Heart right ventricle (tissue), 16 donors: ENCODE data around the gene ITFG1. TPM values are rescaled to one million over a fixed set of nuclear protein-coding genes. Genes with fewer than 3 reads are reported as not detected.

Source experiments
- ATAC-seq, 8 donors: fragments of 200-7000 bp; cut with Tn5 transposase; one replicate each; pipeline ENCODE4 v1.9.1; 2020; ENCODE audit warnings: mild to moderate bottlenecking in 8 of 8, moderate library complexity in 8 of 8, moderate number of reproducible peaks in 1 of 8
- DNase-seq, 2 donors: peaks; one replicate each; pipeline ENCODE4 v3.0.0-alpha.2; 2020
- H3K27ac ChIP-seq, 10 donors: fragments of 200-600 bp; sonication (generic) in 2 of 10; one replicate each; pipeline versions ENCODE4 v1.5.0 to v1.8.0; 2020 to 2022; ENCODE audit warnings: mild to moderate bottlenecking in 3 of 10
- H3K27me3 ChIP-seq, 7 donors: fragments of 200-600 bp; one replicate each; pipeline ENCODE4 v1.8.0; 2021 to 2022; ENCODE audit warnings: mild to moderate bottlenecking in 2 of 7
- H3K36me3 ChIP-seq, 9 donors: fragments of 200-600 bp; sonication (generic) in 1 of 9; one replicate each; pipeline versions ENCODE4 v1.5.0 to v1.8.0; 2020 to 2022; ENCODE audit warnings: mild to moderate bottlenecking in 2 of 9
- H3K4me1 ChIP-seq, 9 donors: fragments of 200-600 bp; sonication (generic) in 1 of 9; one replicate each; pipeline versions ENCODE4 v1.5.0 to v1.8.0; 2020 to 2022; ENCODE audit warnings: mild to moderate bottlenecking in 4 of 9
- H3K4me3 ChIP-seq, 10 donors: fragments of 200-600 bp; sonication (generic) in 2 of 10; one replicate each; pipeline versions ENCODE4 v1.5.0 to v1.8.0; 2020 to 2022; ENCODE audit warnings: mild to moderate bottlenecking in 7 of 10, moderate library complexity in 2 of 10
- H3K9me3 ChIP-seq, 11 donors: fragments of 200-600 bp in 10 of 11; sonication (generic) in 2 of 11; one replicate each; pipeline versions ENCODE4 v1.5.0 to v1.8.0; 2013 to 2022; ENCODE audit warnings: mild to moderate bottlenecking in 2 of 11, control low read depth in 1 of 11, moderate library complexity in 1 of 11
- CTCF ChIP-seq, 9 donors: fragments of 200-600 bp; sonication (generic) in 2 of 9; IDR thresholded peaks; one replicate each; pipeline versions ENCODE4 v1.5.0 to v1.8.0; 2021 to 2022; ENCODE audit warnings: antibody characterized with exemption in 9 of 9, mild to moderate bottlenecking in 5 of 9, moderate library complexity in 1 of 9
- WGBS, 2 donors: extraction: QIAGEN DNeasy Blood & Tissue Kit; methylation state at CpG; one replicate each; pipeline ENCODE4 v1.1.7; 2013; ENCODE audit warnings: inconsistent platforms in 1 of 2; 5-methylcytosine and 5-hydroxymethylcytosine counted together
- intact Hi-C, 10 donors: fragments of 100-400 bp; cut with DNase I; formaldehyde crosslinking; loops; one replicate each; pipeline versions ENCODE4 v1.11.1 to v1.14.2; 2022
- polyA plus RNA-seq, 2 donors: library from polyadenylated mRNA; stranded (reverse); fragments of 200-250 nt; gene quantifications; one replicate each; pipeline ENCODE4 v1.2.3, GENCODE V29; 2013
- total RNA-seq, 10 donors: library from RNA; stranded (reverse); fragmentation: NEBNext Ultra II Directional in 3 of 10; extraction: Animal tissue kit (Norgen Biotek cat#: 25700) in 3 of 10; gene quantifications; one replicate each; pipeline versions ENCODE4 v1.2.1 to v1.2.4, GENCODE V29; 2021 to 2023
- donor health status: Arrhythmogenic right ventricular cardiomyopathy.
- donor health status: ischemic (EF 13 %, LVEDD 7.1; RV severe dilation, severe dysfunction).
- donor health status: healthy with polysubstance abuse.
- donor health status: DM: no; HTN: yes; CAD: no.
- donor health status: DM: no; HTN: no; CAD: no.
- donor health status: ischemic (EF 25% LVEDD 6.9; RV normal size, moderate dysfunction).
- donor health status: ischemic (EF 25% LVEDD 5.7; RV mildly dilated, moderate dysfunction).
- donor health status: healthy.
- donor health status: DM: yes; HTN: yes; CAD: no.
- donor health status: Ischemic cardiomyopathy.
- donor health status: ischemic (EF 35%, LVEDD 5.7; RV mildly dilated, moderate dysfunction).
- donor health status: nonischemic (EF 11% LVEDD 7.7; RV severe dilation, severe dysfunction).
- donor health status: DM: yes; HTN: yes; CAD: no.
- donor health status: PGD.
- donor health status: ischemic (EF 29% LVEDD 5.4; RV normal size, mild dysfunction).
- donor health status: nonischemic (EF 23%, LVEDD 6.1; RV moderate dilation, normal function).

ITFG1 gene
- total and polyA plus RNA-seq, 12 donors = 10.1 to 94.5 (median 72.3) TPM

DNA sequence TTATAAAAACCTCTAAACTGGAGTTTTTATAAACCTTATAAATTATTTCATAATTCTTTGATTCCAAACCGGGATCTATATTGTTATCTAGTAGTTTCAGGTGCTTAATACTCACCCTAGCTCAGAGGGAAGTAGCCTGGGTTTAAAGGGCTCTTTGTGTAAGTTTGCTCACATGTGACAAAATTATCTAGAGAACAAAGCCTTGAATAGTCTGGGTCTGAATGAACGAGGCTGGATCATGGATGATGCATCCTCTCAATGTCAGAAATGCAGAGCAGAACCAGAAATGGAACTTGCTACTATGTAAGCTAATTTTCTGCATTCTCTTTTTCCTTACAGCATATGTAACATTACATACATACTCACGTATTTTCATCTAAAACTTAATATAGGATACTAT is 213.2 kb downstream of the ITFG1 start:
- no peak for DNase-seq
- no peak for ATAC-seq
- no peaks in the 10 kb centered on the region for H3K4me1 ChIP-seq
- TF ChIP-seq CTCF (IDR thresholded peaks at IDR 0.05) = no peak
- no peaks in the 10 kb centered on the region for H3K9me3 ChIP-seq
- H3K4me3 ChIP-seq = no peak overlapping the region
- no peaks in the 10 kb centered on the region for H3K27me3 ChIP-seq
- intact Hi-C loops = no loop called here
- no peak overlapping the region for H3K27ac ChIP-seq
- WGBS, 2 donors = 82 to 86% methylated on average over 3 of the region's 3 CpGs
- peaks cover 0 to 8% (median 0%) of the 10 kb centered on the region in 9 donors for H3K36me3 ChIP-seq

DNA sequence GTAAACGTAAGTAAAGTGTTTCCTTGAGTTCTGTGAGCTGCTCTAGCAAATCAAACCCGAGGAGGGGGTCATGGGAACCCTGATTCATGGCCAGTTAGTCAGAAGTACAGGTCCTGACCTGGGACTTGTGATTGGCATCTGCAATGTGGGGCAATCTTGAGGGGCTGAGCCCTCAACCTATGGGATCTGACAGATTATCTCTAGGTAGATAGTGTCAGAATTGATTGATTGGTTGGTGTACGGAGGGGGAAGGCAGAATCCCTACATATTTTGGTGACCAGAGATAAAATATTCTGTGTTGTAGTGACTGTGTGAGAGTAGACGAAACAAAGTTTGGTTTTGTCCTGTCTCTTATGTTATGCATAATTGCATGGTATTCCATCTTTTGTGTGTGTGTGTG is 216.7 kb downstream of the ITFG1 start:
- WGBS, 2 donors = 90 to 92% methylated on average over 4 of the region's 4 CpGs
- Histone ChIP-seq H3K9me3 (no peaks in the 10 kb centered on the region), H3K27ac (no peak overlapping the region), H3K4me1 (no peaks in the 10 kb centered on the region), H3K4me3 (no peak overlapping the region), H3K27me3 (no peaks in the 10 kb centered on the region), H3K36me3 (peaks cover 0 to 8% (median 0%) of the 10 kb centered on the region in 9 donors)
- TF ChIP-seq CTCF (IDR thresholded peaks at IDR 0.05) = no peak
- intact Hi-C loops = no loop called here
- DNase-seq (no peak), ATAC-seq (no peak)

- DNase-seq = no peak
- no peaks in the 10 kb centered on the region for H3K27me3 ChIP-seq
- no peak overlapping the region for H3K4me3 ChIP-seq
- intact Hi-C loops = no loop called here
- H3K36me3 ChIP-seq = peaks cover 0 to 19% (median 0%) of the 10 kb centered on the region in 9 donors
- no peak for TF ChIP-seq CTCF (IDR thresholded peaks at IDR 0.05)
- H3K27ac ChIP-seq = no peak overlapping the region
- H3K9me3 ChIP-seq = no peaks in the 10 kb centered on the region
- H3K4me1 ChIP-seq = no peaks in the 10 kb centered on the region
- ATAC-seq = no peak
Measured at GRCh38 chr16:47241061-47241460, 219.8 kb downstream of the ITFG1 start.

GRCh38 chr16:47236716-47237115 is 224.1 kb downstream of the ITFG1 start:
- intact Hi-C loops = no loop called here
- no peaks in the 10 kb centered on the region for H3K9me3 ChIP-seq
- ATAC-seq (no peak), DNase-seq (no peak)
- no peak overlapping the region for H3K27ac ChIP-seq
- whole genome bisulfite sequencing, 2 donors = 80 to 83% methylated on average over 6 of the region's 6 CpGs
- no peak overlapping the region for H3K4me3 ChIP-seq
- no peaks in the 10 kb centered on the region for H3K27me3 ChIP-seq
- TF ChIP-seq CTCF (IDR thresholded peaks at IDR 0.05) = no peak
- peaks cover 0 to 34% (median 0%) of the 10 kb centered on the region in 9 donors for H3K36me3 ChIP-seq
- no peaks in the 10 kb centered on the region for H3K4me1 ChIP-seq
